HepG2 (cell line): ENCODE measurements around the gene CTIF. TPM values are rescaled to one million over a fixed set of nuclear protein-coding genes. Genes with fewer than 3 reads are reported as not detected.

Experiments
- ATAC-seq: fragments of 200-7000 bp; cut with Tn5 transposase; 3 replicates; pipeline ENCODE4 v1.9.1; 2020; ENCODE audit warnings: mild to moderate bottlenecking, moderate library complexity
- BruUV-seq: library from RNA; stranded (reverse); fragments of 400-500 nt; replicated peaks from 2 replicates; lab custom pipeline; 2021; lab: Mats Ljungman, UMichigan
- CTCF ChIA-PET: fragments of 300-600 bp; formaldehyde crosslinking; extraction: SDS; loops from one replicate; lab custom pipeline; 2021; ENCODE audit warnings: low total read pairs, inconsistent platforms, low intra/inter-chr PET ratio; lab: Yijun Ruan, JAX
- POLR2A ChIA-PET: fragments of 350-600 bp; sonication (Branson Sonifier 250); formaldehyde crosslinking; loops from one replicate; lab custom pipeline; 2020; ENCODE audit warnings: antibody characterized with exemption, inconsistent platforms; lab: Yijun Ruan, JAX
- DNase-seq: peaks from one replicate; pipeline ENCODE4 v3.0.0-alpha.2; 2015; ENCODE audit warnings: low spot score
- FAIRE-seq: peaks from 3 replicates; lab custom pipeline; 2011; peaks lifted over from hg19 to GRCh38; lab: Jason Lieb, UNC
- H2AFZ ChIP-seq: one replicate; pipeline ENCODE4 v1.6.1; 2011; ENCODE audit warnings: low read length, inconsistent platforms
- H3K27ac ChIP-seq: fragments of 300-600 bp; 3 replicates; pipeline ENCODE4 v1.8.0; 2011; ENCODE audit warnings: mixed run types, mild to moderate bottlenecking, mixed read lengths, low read length, inconsistent platforms; ENCODE audit not compliant: insufficient read depth; ENCODE audit errors: extremely low read length
- H3K27me3 ChIP-seq, 2 experiments: fragments of 200-600 bp in 1 of 2; 2 replicates in 1 of 2; 3 replicates in 1 of 2; pipeline versions ENCODE4 v1.6.0 to v1.8.0; 2011; ENCODE audit warnings: low read length in 2 of 2, mild to moderate bottlenecking in 2 of 2, moderate library complexity in 2 of 2, inconsistent platforms in 1 of 2; ENCODE audit not compliant: insufficient read depth in 2 of 2, control insufficient read depth in 1 of 2
- H3K36me3 ChIP-seq, 2 experiments: fragments of 200-600 bp in 1 of 2; replicated peaks in 1 of 2; 2 replicates in 1 of 2; 3 replicates in 1 of 2; pipeline versions ENCODE4 v1.5.1 to v1.8.0; 2011; ENCODE audit warnings: low read length in 2 of 2, inconsistent platforms in 1 of 2; ENCODE audit not compliant: insufficient read depth in 2 of 2, control insufficient read depth in 1 of 2
- H3K4me1 ChIP-seq: 2 replicates; pipeline ENCODE4 v1.5.1; 2012; ENCODE audit warnings: low read length, inconsistent platforms; ENCODE audit not compliant: insufficient read depth
- H3K4me2 ChIP-seq: 2 replicates; pipeline ENCODE4 v1.6.0; 2011; ENCODE audit warnings: low read depth, low read length, inconsistent platforms
- H3K4me3 ChIP-seq, 3 experiments: fragments of 200-600 bp in 1 of 3; sonication (generic), shearing (Covaris generic) in 1 of 3; replicated peaks in 1 of 3; 2 replicates each; pipeline ENCODE4 v1.5.1; 2011 to 2016; ENCODE audit warnings: low read length in 3 of 3, inconsistent platforms in 2 of 3, low read depth in 2 of 3, mild to moderate bottlenecking in 2 of 3, control low read depth in 1 of 3, mixed read lengths in 1 of 3; ENCODE audit not compliant: insufficient read depth in 1 of 3
- H3K79me2 ChIP-seq: one replicate; pipeline ENCODE4 v1.6.1; 2011; ENCODE audit warnings: low read length, inconsistent platforms; ENCODE audit not compliant: insufficient read depth
- H3K9ac ChIP-seq: 2 replicates; pipeline ENCODE4 v1.6.0; 2011; ENCODE audit warnings: mild to moderate bottlenecking, low read depth, low read length, inconsistent platforms; ENCODE audit not compliant: insufficient read depth
- H3K9me3 ChIP-seq: 2 replicates; pipeline ENCODE4 v1.5.1; 2012; ENCODE audit warnings: mild to moderate bottlenecking, low read length
- H4K20me1 ChIP-seq: 2 replicates; pipeline ENCODE4 v1.6.0; 2011; ENCODE audit warnings: inconsistent platforms, mild to moderate bottlenecking, low read length, moderate library complexity; ENCODE audit not compliant: insufficient read depth
- FOXA3 ChIP-seq: IDR thresholded peaks from 2 replicates; pipeline ENCODE4 v1.6.1; 2016; ENCODE audit warnings: missing genetic modification reagents, missing compliant biosample characterization
- IKZF1 ChIP-seq: fragments of 450-650 bp; IDR thresholded peaks from 2 replicates; pipeline ENCODE4 v1.7.1; 2016
- IRF2 ChIP-seq: IDR thresholded peaks from 2 replicates; pipeline ENCODE4 v1.6.1; 2018; ENCODE audit warnings: missing genetic modification reagents, missing compliant biosample characterization
- KMT2A ChIP-seq: sonication (generic); formaldehyde crosslinking; IDR thresholded peaks from 2 replicates; pipeline ENCODE4 v1.4.0; 2020; ENCODE audit warnings: missing genetic modification reagents
- MEIS2 ChIP-seq: sonication (generic); formaldehyde crosslinking; IDR thresholded peaks from 2 replicates; pipeline ENCODE4 v1.9.0; 2021; ENCODE audit warnings: mild to moderate bottlenecking, missing genetic modification reagents
- POGK ChIP-seq: sonication (generic); formaldehyde crosslinking; conservative IDR thresholded peaks from 2 replicates; pipeline ENCODE4 v1.8.0; 2022; ENCODE audit warnings: mild to moderate bottlenecking, moderate library complexity, missing genetic modification reagents
- TEF ChIP-seq: sonication (generic); formaldehyde crosslinking; IDR thresholded peaks from 2 replicates; pipeline ENCODE4 v1.5.0; 2020; ENCODE audit warnings: missing genetic modification reagents
- U2AF1 ChIP-seq: fragments of 200-400 bp; formaldehyde crosslinking; optimal IDR thresholded peaks from 2 replicates; pipeline ENCODE3; 2017; ENCODE audit warnings: mild to moderate bottlenecking, low read depth, low read length
- ZC3H4 ChIP-seq: sonication (generic); formaldehyde crosslinking; IDR thresholded peaks from 2 replicates; pipeline ENCODE4 v1.4.0; 2020; ENCODE audit warnings: missing genetic modification reagents, borderline replicate concordance
- ZNF335 ChIP-seq: sonication (generic); formaldehyde crosslinking; IDR thresholded peaks from 2 replicates; pipeline ENCODE4 v1.4.0; 2020; ENCODE audit warnings: missing genetic modification reagents
- ZNF740 ChIP-seq: sonication (generic); formaldehyde crosslinking; IDR thresholded peaks from 2 replicates; pipeline ENCODE4 v1.4.0; 2020; ENCODE audit warnings: missing genetic modification reagents
- WGBS: methylation state at CpG from one replicate; pipeline ENCODE4 v1.1.6; 2017; ENCODE audit warnings: low lambda C conversion rate; 5-methylcytosine and 5-hydroxymethylcytosine counted together
- in situ Hi-C: cut with HindIII; loops from 2 replicates; pipeline ENCODE4 v1.10.0; 2017; ENCODE audit warnings: low pct_unique_long_range_greater_than_20kb; ENCODE audit not compliant: extremely low pct_ligation_motif_present
- intact Hi-C: fragments of 100-400 bp; cut with micrococcal nuclease; formaldehyde crosslinking; loops from one replicate; pipeline ENCODE4 v1.10.0; 2022; ENCODE audit not compliant: unreplicated experiment
- polyA plus RNA-seq, 8 experiments: library from polyadenylated mRNA; depleted of rRNA in 3 of 8; stranded (reverse) in 7 of 8; unstranded in 1 of 8; fragments of >200 nt; fragmentation: Illumina TruSeq in 4 of 8; extraction: Trizol in 4 of 8; gene quantifications; 2 replicates each; pipeline versions ENCODE4 v1.2.1 to v1.2.3, GENCODE V29; 2011 to 2016; ENCODE audit warnings: low read depth in 4 of 8, missing spikeins in 1 of 8, mixed read lengths in 1 of 8; ENCODE audit not compliant: insufficient read depth in 1 of 8
- total RNA-seq, 5 experiments: library from RNA; depleted of rRNA; stranded (reverse); fragments of >200 nt; fragmentation: Illumina TruSeq; extraction: Trizol; gene quantifications; 2 replicates each; pipeline ENCODE4 v1.2.3, GENCODE V29; 2016; ENCODE audit warnings: low read depth in 1 of 5

The CTIF gene
- total and polyA plus RNA-seq, 2 of the 13 experiments (the other 11 are each of a cell fraction or from before 2014, with no cell fraction given): 18.2 to 28.0 TPM

- CTCF ChIA-PET: no interaction called here
- in situ Hi-C loops: no loop called here
- H3K27ac ChIP-seq: no peak overlapping the region
- H3K27me3 ChIP-seq: no peaks in the 10 kb centered on the region
- no TSS peak for BruUV-seq
- ATAC-seq (no peak), FAIRE-seq (no peak)
- no peak overlapping the region for H3K4me3 ChIP-seq
- no peak overlapping the region for H3K4me2 ChIP-seq
- H3K36me3 ChIP-seq: peaks cover 4 to 29% of the 10 kb centered on the region in 2 experiments; a peak in 4 of 5 replicates
- H3K9ac ChIP-seq: no peak overlapping the region
- H3K9me3 ChIP-seq: no peaks in the 10 kb centered on the region
- no peak for TF ChIP-seq U2AF1
- no peak for TF ChIP-seq ZNF335 (CRISPR knock-in tag)
- TF ChIP-seq IKZF1: no peak
- no peak for TF ChIP-seq TEF (CRISPR knock-in tag)
- no peak for TF ChIP-seq IRF2 (CRISPR knock-in tag)
- no peak for TF ChIP-seq ZC3H4 (CRISPR knock-in tag)
- no peak for TF ChIP-seq KMT2A (CRISPR knock-in tag)
- TF ChIP-seq FOXA3: no peak
- TF ChIP-seq POGK (CRISPR knock-in tag): no peak
- no peak for TF ChIP-seq MEIS2 (CRISPR knock-in tag)
- no peak for TF ChIP-seq ZNF740 (CRISPR knock-in tag)
- TF ChIP-seq, all 625 proteins: peak for 0
- Histone ChIP-seq H4K20me1 (no peaks in the 10 kb centered on the region), H3K4me1 (no peaks in the 10 kb centered on the region), H3K79me2 (no peaks in the 10 kb centered on the region), H2AFZ (no peak overlapping the region)
- POLR2A ChIA-PET: no interaction called here
- DNase-seq: no peak
- intact Hi-C loops: no loop called here
- WGBS: 87% methylated on average over 5 of the region's 5 CpGs
Observed at GRCh38 chr18:48853588-48853987, 314.8 kb downstream of the CTIF start.
